K562 (cell line): ENCODE results near the gene FEV. TPM values are rescaled to one million over a fixed set of nuclear protein-coding genes. Genes with fewer than 3 reads are reported as not detected.

ENCODE experiments used
- ATAC-seq: fragments of 200-7000 bp; cut with Tn5 transposase; 3 replicates; pipeline ENCODE4 v1.9.1; 2020; ENCODE audit warnings: moderate library complexity
- BruUV-seq: library from RNA; stranded (reverse); fragments of 400-500 nt; replicated peaks from 2 replicates; lab custom pipeline; 2021; lab: Mats Ljungman, UMichigan
- CTCF ChIA-PET: fragments of 300-600 bp; formaldehyde crosslinking; extraction: SDS; loops from one replicate; lab custom pipeline; 2021; ENCODE audit warnings: low intra/inter-chr PET ratio; lab: Yijun Ruan, JAX
- POLR2A ChIA-PET: fragments of 300-600, 350-650 bp; sonication (Branson Sonifier 250); formaldehyde crosslinking; extraction: SDS; loops from one replicate; lab custom pipeline; 2021; ENCODE audit warnings: antibody characterized with exemption, inconsistent platforms; lab: Yijun Ruan, JAX
- DNase-seq, 4 experiments: peaks; one replicate each; pipeline versions ENCODE4 v3.0.0 to v3.0.0-alpha.2; 2011 to 2018; ENCODE audit warnings: low spot score in 3 of 4, mixed read lengths in 3 of 4; ENCODE audit errors: extremely low read depth in 1 of 4
- FAIRE-seq: peaks from 2 replicates; lab custom pipeline; 2011; peaks lifted over from hg19 to GRCh38; lab: Jason Lieb, UNC
- H2AFZ ChIP-seq: 2 replicates; pipeline ENCODE4 v1.6.0; 2011; ENCODE audit warnings: low read depth, low read length, control low read depth, inconsistent platforms
- H3K27ac ChIP-seq: fragments of 200-600 bp; 3 replicates; pipeline ENCODE4 v1.8.0; 2011; ENCODE audit warnings: low read depth, mild to moderate bottlenecking, control low read depth, inconsistent platforms, low read length, moderate library complexity, mixed read lengths; ENCODE audit errors: extremely low read depth
- H3K27me3 ChIP-seq, 2 experiments: fragments of 300-600 bp in 1 of 2; 2 replicates in 1 of 2; 3 replicates in 1 of 2; pipeline versions ENCODE4 v1.6.0 to v1.8.0; 2011; ENCODE audit warnings: inconsistent platforms in 2 of 2, low read length in 2 of 2, mild to moderate bottlenecking in 1 of 2, mixed read lengths in 1 of 2, moderate library complexity in 1 of 2; ENCODE audit not compliant: control insufficient read depth in 2 of 2, insufficient read depth in 2 of 2
- H3K36me3 ChIP-seq: fragments of 300-600 bp; 3 replicates; pipeline ENCODE4 v1.8.0; 2011; ENCODE audit warnings: mild to moderate bottlenecking, low read length, inconsistent platforms; ENCODE audit not compliant: control insufficient read depth, insufficient read depth
- H3K4me1 ChIP-seq, 2 experiments: fragments of 200-600 bp in 1 of 2; replicated peaks in 1 of 2; 2 replicates in 1 of 2; 3 replicates in 1 of 2; pipeline versions ENCODE4 v1.5.1 to v1.8.0; 2011; ENCODE audit warnings: inconsistent platforms in 2 of 2, low read length in 2 of 2, mild to moderate bottlenecking in 1 of 2, mixed read lengths in 1 of 2, moderate library complexity in 1 of 2; ENCODE audit not compliant: control insufficient read depth in 2 of 2, insufficient read depth in 2 of 2
- H3K4me2 ChIP-seq: 2 replicates; pipeline ENCODE4 v1.6.1; 2011; ENCODE audit warnings: low read length, control low read depth, inconsistent platforms, mixed read lengths; ENCODE audit not compliant: insufficient read depth
- H3K4me3 ChIP-seq: fragments of 200-600 bp; sonication (generic), shearing (Covaris generic); 2 replicates; pipeline ENCODE4 v1.5.1; 2016; ENCODE audit warnings: control low read depth, inconsistent platforms
- H3K79me2 ChIP-seq: fragments of 200-600 bp; 3 replicates; pipeline ENCODE4 v1.8.0; 2011; ENCODE audit warnings: low read length, inconsistent platforms; ENCODE audit not compliant: control insufficient read depth, insufficient read depth
- H3K9ac ChIP-seq, 2 experiments: 2 replicates each; pipeline versions ENCODE4 v1.6.0 to v1.6.1; 2011; ENCODE audit warnings: low read depth in 2 of 2, low read length in 2 of 2, control low read depth in 1 of 2, inconsistent platforms in 1 of 2, mild to moderate bottlenecking in 1 of 2, mixed read lengths in 1 of 2; ENCODE audit not compliant: insufficient read depth in 1 of 2
- H3K9me1 ChIP-seq: one replicate; pipeline ENCODE4 v1.6.0; 2011; ENCODE audit warnings: inconsistent platforms, mild to moderate bottlenecking, low read length, moderate library complexity; ENCODE audit not compliant: control insufficient read depth, insufficient read depth
- H3K9me3 ChIP-seq: replicated peaks from 2 replicates; pipeline ENCODE4 v1.5.1; 2011; ENCODE audit warnings: low read depth, low read length, inconsistent platforms; ENCODE audit not compliant: control insufficient read depth, insufficient read depth
- H4K20me1 ChIP-seq: replicated peaks from 2 replicates; pipeline ENCODE4 v1.6.1; 2011; ENCODE audit warnings: low read length, inconsistent platforms, mixed read lengths; ENCODE audit not compliant: control insufficient read depth, insufficient read depth
- GTF2E2 ChIP-seq: fragments of 200-800 bp; sonication (Bioruptor generic); IDR thresholded peaks from 2 replicates; pipeline ENCODE4 v1.6.1; 2016; ENCODE audit warnings: missing genetic modification characterization, missing compliant biosample characterization
- NR2C2 ChIP-seq, 2 experiments: fragments of 200-800 bp in 1 of 2; sonication (Bioruptor generic) in 1 of 2; sonication (generic) in 1 of 2; formaldehyde crosslinking in 1 of 2; IDR thresholded peaks; 2 replicates each; pipeline versions ENCODE4 v1.6.1 to v1.8.0; 2016 to 2022; ENCODE audit warnings: mild to moderate bottlenecking in 1 of 2, missing compliant biosample characterization in 1 of 2, missing genetic modification characterization in 1 of 2, missing genetic modification reagents in 1 of 2
- ZMIZ1 ChIP-seq, 2 experiments: fragments of 150-350 bp in 1 of 2; IDR thresholded peaks; 2 replicates each; pipeline ENCODE4 v1.6.1; 2012 to 2016; ENCODE audit warnings: low read depth in 2 of 2, low read length in 2 of 2, mild to moderate bottlenecking in 1 of 2, moderate library complexity in 1 of 2
- ZNF143 ChIP-seq: sonication (generic); formaldehyde crosslinking; IDR thresholded peaks from 2 replicates; pipeline ENCODE4 v1.9.0; 2022; ENCODE audit warnings: mild to moderate bottlenecking, missing genetic modification reagents
- WGBS: fragments of 100-300 bp; shearing (Covaris generic); methylation state at CpG from one replicate; pipeline ENCODE4 v1.1.6; 2016; ENCODE audit warnings: low coverage, mixed read lengths; ENCODE audit not compliant: insufficient coverage; ENCODE audit errors: missing lambda C conversion rate; 5-methylcytosine and 5-hydroxymethylcytosine counted together
- in situ Hi-C: fragments of 300-500 bp; cut with MboI; formaldehyde crosslinking; loops from 4 replicates; pipeline ENCODE4 v1.15.0; 2018; ENCODE audit warnings: inconsistent platforms, mixed read lengths
- intact Hi-C: fragments of 100-400 bp; cut with micrococcal nuclease; formaldehyde crosslinking; loops from 2 replicates; pipeline ENCODE4 v1.14.2; 2022
- polyA plus RNA-seq, 8 experiments: library from polyadenylated mRNA; depleted of rRNA in 4 of 8; stranded (reverse) in 5 of 8; unstranded in 3 of 8; fragments of >200 nt; fragmentation: Nextera tagmentation in 2 of 8; fragmentation: Illumina TruSeq in 1 of 8; extraction: Ambion mirVana in 2 of 8; extraction: Trizol in 1 of 8; gene quantifications; 2 replicates each; pipeline versions ENCODE4 v1.2.1 to v1.2.3, GENCODE V29; 2011 to 2014; ENCODE audit warnings: inconsistent platforms in 1 of 8, missing spikeins in 1 of 8
- total RNA-seq, 7 experiments: library from RNA; depleted of rRNA in 6 of 7; stranded (reverse); fragments of >200 nt in 6 of 7; fragmentation: Illumina TruSeq in 2 of 7; extraction: Trizol in 2 of 7; gene quantifications; 2 replicates each; pipeline versions ENCODE4 v1.2.1 to v1.2.3, GENCODE V29; 2011 to 2021; ENCODE audit warnings: low replicate concordance in 1 of 7

The FEV gene
- total and polyA plus RNA-seq, 9 of the 15 experiments (the other 6 are each of a cell fraction or from before 2014, with no cell fraction given), result 0.08 to 1.6 (median 0.62) TPM; not detected in 1

GRCh38 chr2:218963601-218964000, 21.4 kb downstream of the FEV start:
- no peak overlapping the region for H3K4me3 ChIP-seq
- in situ Hi-C loops, result no loop called here
- TF ChIP-seq ZNF143 (CRISPR knock-in tag) (no peak), ZMIZ1 (IDR thresholded peaks at IDR 0.05; ENCODE audit: low read depth in 2 of 2, low read length in 2 of 2) (no peak), GTF2E2 (tag) (0 out of 2 replicates have a peak, but pooled peaks have one; percentile 36), NR2C2 (CRISPR knock-in tag; IDR thresholded peaks at IDR 0.05) (no peak), NR2C2 (tag; IDR thresholded peaks at IDR 0.05) (peak; percentile 37; the same call in 1 of the 2 replicates)
- 2% methylated on average over 5 of the region's 5 CpGs for WGBS
- peaks cover 11 to 31% of the 10 kb centered on the region in 2 experiments; a peak in 4 of 5 replicates for H3K4me1 ChIP-seq
- no peak overlapping the region; the same call in 2 of the 3 replicates for H3K27ac ChIP-seq
- peak overlapping the region; percentile 44 for H3K4me2 ChIP-seq
- no peak overlapping the region for H3K9ac ChIP-seq
- FAIRE-seq, result no peak
- H3K27me3 ChIP-seq, result peaks cover 7 to 21% of the 10 kb centered on the region in 2 experiments; a peak in 4 of 5 replicates
- no peak for DNase-seq
- H3K79me2 ChIP-seq, result no peaks in the 10 kb centered on the region
- H3K36me3 ChIP-seq, result no peaks in the 10 kb centered on the region
- ChIA-PET CTCF (no interaction called here), POLR2A (interaction anchor here (0.6 to 0.9 kb wide), 2 partner anchors 14 to 105 kb away, joined by 3 to 4 read pairs; no protein-coding TSS in a partner anchor)
- no peaks in the 10 kb centered on the region for H3K9me3 ChIP-seq
- H2AFZ ChIP-seq, result no peak overlapping the region
- ATAC-seq, result no peak
- BruUV-seq, result no TSS peak
- H4K20me1 ChIP-seq, result no peaks in the 10 kb centered on the region
- intact Hi-C loops, result loop anchor here (5.0 kb wide), 1 partner anchor 56 kb away; no protein-coding TSS in a partner anchor
- no peaks in the 10 kb centered on the region for H3K9me1 ChIP-seq
